Neural cell (in vitro differentiated cells): ENCODE results near the gene SHMT2. TPM values are rescaled to one million over a fixed set of nuclear protein-coding genes. Genes with fewer than 3 reads are reported as not detected.

Experiments
- H2AFZ ChIP-seq: fragments of 200-600, 300-800 bp; sonication (generic), shearing (Covaris generic); 2 replicates; pipeline ENCODE4 v1.6.0; 2014; ENCODE audit warnings: low read depth, mild to moderate bottlenecking, antibody characterized with exemption, low read length, moderate library complexity
- H3F3A ChIP-seq: fragments of 200-600 bp; shearing (Covaris generic); 2 replicates; pipeline ENCODE4 v1.6.1; 2016; ENCODE audit warnings: mild to moderate bottlenecking, moderate library complexity, mixed read lengths, antibody characterized with exemption, low read length; ENCODE audit not compliant: insufficient read depth, poor library complexity, severe bottlenecking
- H3K27ac ChIP-seq: fragments of 200-600, 300-800 bp; sonication (generic), shearing (Covaris generic); 2 replicates; pipeline ENCODE4 v1.5.1; 2014; ENCODE audit warnings: mild to moderate bottlenecking, low read length, moderate library complexity
- H3K27me3 ChIP-seq: fragments of 300-800, 200-600 bp; sonication (generic), shearing (Covaris generic); 2 replicates; pipeline ENCODE4 v1.6.0; 2014; ENCODE audit warnings: mild to moderate bottlenecking, low read depth, low read length, moderate library complexity; ENCODE audit not compliant: insufficient read depth
- H3K36me3 ChIP-seq: fragments of 300-800, 200-600 bp; sonication (generic), shearing (Covaris generic); 2 replicates; pipeline ENCODE4 v1.5.1; 2014; ENCODE audit warnings: mild to moderate bottlenecking, antibody characterized with exemption, low read length, moderate library complexity; ENCODE audit not compliant: insufficient read depth
- H3K4me2 ChIP-seq: fragments of 300-800, 200-600 bp; sonication (generic), shearing (Covaris generic); 2 replicates; pipeline ENCODE4 v1.6.0; 2014; ENCODE audit warnings: mild to moderate bottlenecking, low read length
- H3K4me3 ChIP-seq: fragments of 300-800, 200-600 bp; sonication (generic), shearing (Covaris generic); 2 replicates; pipeline ENCODE4 v1.5.1; 2014; ENCODE audit warnings: mild to moderate bottlenecking, low read length, moderate library complexity
- H3K79me2 ChIP-seq: fragments of 200-600 bp; shearing (Covaris generic); replicated peaks from 2 replicates; pipeline ENCODE4 v1.6.0; 2014; ENCODE audit warnings: mild to moderate bottlenecking, low read length, moderate library complexity; ENCODE audit not compliant: insufficient read depth
- H3K9ac ChIP-seq: fragments of 300-800, 200-600 bp; sonication (generic), shearing (Covaris generic); 2 replicates; pipeline ENCODE4 v1.6.1; 2016; ENCODE audit warnings: mild to moderate bottlenecking, low read length, mixed read lengths
- H3K9me2 ChIP-seq: fragments of 200-600 bp; shearing (Covaris generic); 2 replicates; pipeline ENCODE4 v1.6.1; 2016; ENCODE audit warnings: mild to moderate bottlenecking, low read length, mixed read lengths; ENCODE audit not compliant: insufficient read depth
- H3K9me3 ChIP-seq: fragments of 200-600, 300-800 bp; sonication (generic), shearing (Covaris generic); 2 replicates; pipeline ENCODE4 v1.6.1; 2016; ENCODE audit warnings: mild to moderate bottlenecking, mixed run types, low read length, moderate library complexity, mixed read lengths
- H4K20me1 ChIP-seq: fragments of 200-600 bp; shearing (Covaris generic); 2 replicates; pipeline ENCODE4 v1.6.1; 2016; ENCODE audit warnings: mild to moderate bottlenecking, mixed run types; ENCODE audit not compliant: insufficient read depth
- EP300 ChIP-seq: fragments of 450-650 bp; conservative IDR thresholded peaks from 2 replicates; pipeline ENCODE4 v1.6.1; 2014; ENCODE audit warnings: antibody characterized with exemption, mild to moderate bottlenecking, moderate library complexity; ENCODE audit not compliant: poor library complexity, severe bottlenecking
- EZH2 ChIP-seq: fragments of 200-600, 300-800 bp; shearing (Covaris generic), sonication (generic); IDR thresholded peaks from 2 replicates; pipeline ENCODE4 v1.6.1; 2014; ENCODE audit warnings: antibody characterized with exemption, low read length, borderline replicate concordance, mild to moderate bottlenecking; ENCODE audit not compliant: insufficient read depth, poor library complexity, severe bottlenecking
- MXI1 ChIP-seq: fragments of 450-650 bp; conservative IDR thresholded peaks from 2 replicates; pipeline ENCODE4 v1.6.1; 2014; ENCODE audit warnings: antibody characterized with exemption, mild to moderate bottlenecking; ENCODE audit not compliant: poor library complexity, severe bottlenecking
- POLR2AphosphoS5 ChIP-seq: IDR thresholded peaks from 2 replicates; pipeline ENCODE4 v1.6.1; 2012
- RAD21 ChIP-seq: fragments of 450-650 bp; conservative IDR thresholded peaks from 2 replicates; pipeline ENCODE4 v1.6.1; 2014; ENCODE audit warnings: antibody characterized with exemption, mild to moderate bottlenecking, moderate library complexity
- SMC3 ChIP-seq: fragments of 450-650 bp; conservative IDR thresholded peaks from 2 replicates; pipeline ENCODE4 v1.6.1; 2014; ENCODE audit warnings: antibody characterized with exemption, mild to moderate bottlenecking, moderate library complexity; ENCODE audit not compliant: poor library complexity
- TAF1 ChIP-seq: IDR thresholded peaks from 2 replicates; pipeline ENCODE4 v1.6.1; 2012; ENCODE audit warnings: low read depth
- polyA plus RNA-seq: library from polyadenylated mRNA; depleted of rRNA; stranded (reverse); fragments of >200 nt; gene quantifications from 2 replicates; pipeline ENCODE4 v1.2.3, GENCODE V29; 2014
- TF ChIP-seq, protein P1 (sequence below): IDR thresholded peaks from 2 replicates; pipeline ENCODE4 v1.6.1; 2012; ENCODE audit warnings: borderline replicate concordance
- TF ChIP-seq, protein P2 (sequence below): fragments of 450-650 bp; IDR thresholded peaks from 2 replicates; pipeline ENCODE4 v1.5.1; 2014; ENCODE audit warnings: antibody characterized with exemption, mild to moderate bottlenecking, moderate library complexity; ENCODE audit not compliant: poor library complexity, severe bottlenecking

SHMT2 gene
- polyA plus RNA-seq, 1 donor from 2014 or later: 38.2 TPM

DNA sequence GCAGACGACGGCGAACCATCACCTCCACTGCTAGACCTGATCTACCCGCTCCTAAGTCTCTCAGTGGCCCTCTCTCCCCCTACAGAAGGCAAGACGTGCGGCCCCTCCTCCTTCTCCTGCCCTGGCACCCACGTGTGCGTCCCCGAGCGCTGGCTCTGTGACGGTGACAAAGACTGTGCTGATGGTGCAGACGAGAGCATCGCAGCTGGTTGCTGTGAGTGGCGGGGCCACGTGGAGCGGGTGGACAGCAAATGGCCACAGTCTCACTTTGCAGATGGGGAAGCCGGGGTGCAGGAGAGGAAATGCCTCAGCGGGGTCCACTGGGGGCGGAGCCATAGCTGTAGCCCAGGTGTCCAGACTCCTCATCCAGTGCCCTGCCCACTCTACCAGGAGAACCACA, 34.3 kb upstream of the SHMT2 start:
- H4K20me1 ChIP-seq: no peaks in the 10 kb centered on the region
- H3K79me2 ChIP-seq: no peaks in the 10 kb centered on the region
- no peak overlapping the region for H3K9ac ChIP-seq
- no peaks in the 10 kb centered on the region for H3F3A ChIP-seq
- no peaks in the 10 kb centered on the region for H3K9me2 ChIP-seq
- no peaks in the 10 kb centered on the region for H3K9me3 ChIP-seq
- H3K27ac ChIP-seq: no peak overlapping the region
- H3K36me3 ChIP-seq: peaks cover 19% of the 10 kb centered on the region
- no peak overlapping the region for H3K4me2 ChIP-seq
- H2AFZ ChIP-seq: no peak overlapping the region
- TF ChIP-seq POLR2AphosphoS5 (no peak), MXI1 (no peak)
- H3K27me3 ChIP-seq: no peaks in the 10 kb centered on the region
- H3K4me3 ChIP-seq: no peak overlapping the region

DNA sequence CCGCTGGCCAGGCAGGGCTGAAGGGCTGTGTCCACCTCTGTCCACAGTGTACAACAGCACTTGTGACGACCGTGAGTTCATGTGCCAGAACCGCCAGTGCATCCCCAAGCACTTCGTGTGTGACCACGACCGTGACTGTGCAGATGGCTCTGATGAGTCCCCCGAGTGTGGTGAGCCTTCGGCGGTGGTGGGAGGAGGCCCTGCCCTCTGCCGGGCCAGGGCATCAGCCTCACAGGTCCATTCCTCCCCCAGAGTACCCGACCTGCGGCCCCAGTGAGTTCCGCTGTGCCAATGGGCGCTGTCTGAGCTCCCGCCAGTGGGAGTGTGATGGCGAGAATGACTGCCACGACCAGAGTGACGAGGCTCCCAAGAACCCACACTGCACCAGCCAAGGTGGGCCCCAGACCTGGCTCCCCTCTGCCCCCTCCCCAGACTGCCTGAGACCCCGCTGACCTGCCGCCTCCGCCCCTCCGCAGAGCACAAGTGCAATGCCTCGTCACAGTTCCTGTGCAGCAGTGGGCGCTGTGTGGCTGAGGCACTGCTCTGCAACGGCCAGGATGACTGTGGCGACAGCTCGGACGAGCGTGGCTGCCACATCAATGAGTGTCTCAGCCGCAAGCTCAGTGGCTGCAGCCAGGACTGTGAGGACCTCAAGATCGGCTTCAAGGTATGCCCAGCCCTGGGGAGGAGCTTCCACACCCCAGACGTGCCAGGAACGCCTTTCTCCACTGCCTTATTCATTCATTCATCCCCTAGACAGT, 33.7 kb upstream of the SHMT2 start:
- TF ChIP-seq, protein P1, sequence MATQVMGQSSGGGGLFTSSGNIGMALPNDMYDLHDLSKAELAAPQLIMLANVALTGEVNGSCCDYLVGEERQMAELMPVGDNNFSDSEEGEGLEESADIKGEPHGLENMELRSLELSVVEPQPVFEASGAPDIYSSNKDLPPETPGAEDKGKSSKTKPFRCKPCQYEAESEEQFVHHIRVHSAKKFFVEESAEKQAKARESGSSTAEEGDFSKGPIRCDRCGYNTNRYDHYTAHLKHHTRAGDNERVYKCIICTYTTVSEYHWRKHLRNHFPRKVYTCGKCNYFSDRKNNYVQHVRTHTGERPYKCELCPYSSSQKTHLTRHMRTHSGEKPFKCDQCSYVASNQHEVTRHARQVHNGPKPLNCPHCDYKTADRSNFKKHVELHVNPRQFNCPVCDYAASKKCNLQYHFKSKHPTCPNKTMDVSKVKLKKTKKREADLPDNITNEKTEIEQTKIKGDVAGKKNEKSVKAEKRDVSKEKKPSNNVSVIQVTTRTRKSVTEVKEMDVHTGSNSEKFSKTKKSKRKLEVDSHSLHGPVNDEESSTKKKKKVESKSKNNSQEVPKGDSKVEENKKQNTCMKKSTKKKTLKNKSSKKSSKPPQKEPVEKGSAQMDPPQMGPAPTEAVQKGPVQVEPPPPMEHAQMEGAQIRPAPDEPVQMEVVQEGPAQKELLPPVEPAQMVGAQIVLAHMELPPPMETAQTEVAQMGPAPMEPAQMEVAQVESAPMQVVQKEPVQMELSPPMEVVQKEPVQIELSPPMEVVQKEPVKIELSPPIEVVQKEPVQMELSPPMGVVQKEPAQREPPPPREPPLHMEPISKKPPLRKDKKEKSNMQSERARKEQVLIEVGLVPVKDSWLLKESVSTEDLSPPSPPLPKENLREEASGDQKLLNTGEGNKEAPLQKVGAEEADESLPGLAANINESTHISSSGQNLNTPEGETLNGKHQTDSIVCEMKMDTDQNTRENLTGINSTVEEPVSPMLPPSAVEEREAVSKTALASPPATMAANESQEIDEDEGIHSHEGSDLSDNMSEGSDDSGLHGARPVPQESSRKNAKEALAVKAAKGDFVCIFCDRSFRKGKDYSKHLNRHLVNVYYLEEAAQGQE: no peak
- TF ChIP-seq SMC3: no peak
- no peak for TF ChIP-seq RAD21
- TF ChIP-seq, protein P2, sequence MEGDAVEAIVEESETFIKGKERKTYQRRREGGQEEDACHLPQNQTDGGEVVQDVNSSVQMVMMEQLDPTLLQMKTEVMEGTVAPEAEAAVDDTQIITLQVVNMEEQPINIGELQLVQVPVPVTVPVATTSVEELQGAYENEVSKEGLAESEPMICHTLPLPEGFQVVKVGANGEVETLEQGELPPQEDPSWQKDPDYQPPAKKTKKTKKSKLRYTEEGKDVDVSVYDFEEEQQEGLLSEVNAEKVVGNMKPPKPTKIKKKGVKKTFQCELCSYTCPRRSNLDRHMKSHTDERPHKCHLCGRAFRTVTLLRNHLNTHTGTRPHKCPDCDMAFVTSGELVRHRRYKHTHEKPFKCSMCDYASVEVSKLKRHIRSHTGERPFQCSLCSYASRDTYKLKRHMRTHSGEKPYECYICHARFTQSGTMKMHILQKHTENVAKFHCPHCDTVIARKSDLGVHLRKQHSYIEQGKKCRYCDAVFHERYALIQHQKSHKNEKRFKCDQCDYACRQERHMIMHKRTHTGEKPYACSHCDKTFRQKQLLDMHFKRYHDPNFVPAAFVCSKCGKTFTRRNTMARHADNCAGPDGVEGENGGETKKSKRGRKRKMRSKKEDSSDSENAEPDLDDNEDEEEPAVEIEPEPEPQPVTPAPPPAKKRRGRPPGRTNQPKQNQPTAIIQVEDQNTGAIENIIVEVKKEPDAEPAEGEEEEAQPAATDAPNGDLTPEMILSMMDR: no peak
- TF ChIP-seq TAF1: no peak
- no peak for TF ChIP-seq MXI1
- TF ChIP-seq POLR2AphosphoS5: no peak
- TF ChIP-seq EP300: no peak
- TF ChIP-seq EZH2: no peak
- Histone ChIP-seq H3K9me2 (no peaks in the 10 kb centered on the region), H3K9ac (no peak overlapping the region), H3K27ac (no peak overlapping the region), H3F3A (no peaks in the 10 kb centered on the region), H3K27me3 (no peaks in the 10 kb centered on the region), H2AFZ (no peak overlapping the region), H3K9me3 (no peaks in the 10 kb centered on the region), H3K36me3 (peaks cover 19% of the 10 kb centered on the region), H4K20me1 (no peaks in the 10 kb centered on the region), H3K79me2 (no peaks in the 10 kb centered on the region), H3K4me2 (no peak overlapping the region), H3K4me3 (no peak overlapping the region)
